SW 1271 (cell line): ENCODE measurements around the gene KISS1.

Source experiments
- DNase-seq, 2 experiments: peaks; one replicate each; lab custom pipeline; 2025; lab: John Stamatoyannopoulos, UW

The KISS1 gene

DNA sequence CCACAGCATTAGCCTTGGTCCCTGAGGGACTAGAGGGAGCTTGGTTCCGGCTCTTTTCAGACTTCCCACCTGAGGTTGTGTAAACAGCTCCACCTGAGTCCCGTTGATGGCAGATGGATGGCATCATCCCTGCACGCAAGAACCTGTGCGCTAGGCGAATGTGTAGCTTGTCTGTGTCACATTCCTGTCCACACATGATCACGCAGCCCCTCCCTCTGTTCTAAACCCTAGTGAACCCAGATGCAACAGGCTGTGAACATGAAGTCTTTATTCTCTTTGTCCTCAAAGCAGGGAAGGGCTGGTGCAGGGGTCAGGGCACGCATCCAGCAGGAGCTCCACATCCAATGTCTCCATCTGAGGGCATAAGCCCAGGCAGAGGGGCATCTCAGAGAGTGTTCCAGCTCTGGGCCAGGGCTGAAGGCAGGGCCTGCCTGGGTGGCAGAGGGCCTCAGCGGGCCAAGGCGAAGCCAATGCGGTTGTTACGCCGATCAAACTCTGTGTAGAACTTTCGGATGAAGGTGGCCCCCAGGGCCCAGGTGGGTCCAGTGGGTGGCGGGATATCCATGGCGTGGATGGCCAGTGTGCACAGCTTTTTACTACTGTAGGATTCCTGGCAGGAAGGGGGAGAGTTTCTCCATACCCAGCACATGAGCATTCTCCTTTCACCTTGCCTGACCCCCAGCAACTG, 41.6 kb downstream of the KISS1 start:
- no peak for DNase-seq

DNA sequence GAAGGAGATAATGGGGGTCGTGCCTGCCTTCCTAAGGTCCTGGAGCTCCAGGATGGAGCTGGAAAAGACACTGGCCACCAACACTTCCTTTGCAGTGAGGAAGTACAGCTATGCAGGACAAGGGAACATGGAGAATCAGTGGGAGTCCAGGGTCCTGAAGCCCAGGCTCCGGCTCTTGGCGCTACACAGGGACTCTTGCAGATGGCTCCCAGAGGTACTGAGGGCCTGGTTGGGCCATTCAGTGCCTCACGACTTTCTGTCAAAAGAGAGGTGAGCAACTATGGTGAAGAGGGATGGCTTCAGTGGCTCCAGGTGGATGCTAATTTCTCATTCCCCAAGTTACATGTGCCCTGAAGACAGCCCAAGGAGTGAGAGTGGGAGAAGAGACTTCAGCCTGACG, 42.6 kb downstream of the KISS1 start:
- no peak for DNase-seq

DNA sequence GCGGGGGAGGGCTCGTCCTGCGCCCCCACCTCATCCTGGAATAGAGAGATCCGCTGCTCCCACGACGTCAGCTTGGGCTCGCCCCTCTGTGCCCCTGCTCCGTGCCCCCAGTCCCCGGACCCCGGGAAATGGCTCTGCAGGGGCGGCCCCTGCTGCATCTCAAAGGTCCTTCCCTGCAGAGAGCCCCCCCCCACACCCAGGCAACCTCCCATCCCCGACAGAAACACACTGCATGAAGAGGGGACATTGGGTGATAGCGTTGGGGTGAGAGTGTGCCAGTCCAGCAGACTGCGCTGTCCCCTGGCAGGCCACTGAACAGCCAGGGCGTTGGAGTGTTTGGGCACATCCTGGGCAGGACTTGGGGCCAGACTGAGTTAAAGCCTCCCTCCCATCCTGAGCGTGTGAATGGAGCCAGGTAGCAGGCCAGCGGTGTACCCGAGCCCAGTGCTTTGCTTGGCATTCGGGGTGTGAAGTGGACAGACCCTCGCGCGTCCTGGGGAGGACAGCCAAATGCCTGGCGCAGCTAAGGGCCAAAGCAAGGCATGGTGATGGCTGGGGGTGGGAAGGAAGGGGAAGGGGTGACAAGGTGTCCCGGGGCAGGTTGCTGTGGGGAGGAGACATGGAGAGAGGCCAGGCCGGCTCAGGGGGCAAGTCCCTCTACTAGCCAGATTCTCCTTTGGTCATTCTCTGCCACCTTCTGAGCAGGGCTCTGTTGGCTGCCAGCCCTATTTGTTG, 43.8 kb downstream of the KISS1 start:
- no peak for DNase-seq

DNA sequence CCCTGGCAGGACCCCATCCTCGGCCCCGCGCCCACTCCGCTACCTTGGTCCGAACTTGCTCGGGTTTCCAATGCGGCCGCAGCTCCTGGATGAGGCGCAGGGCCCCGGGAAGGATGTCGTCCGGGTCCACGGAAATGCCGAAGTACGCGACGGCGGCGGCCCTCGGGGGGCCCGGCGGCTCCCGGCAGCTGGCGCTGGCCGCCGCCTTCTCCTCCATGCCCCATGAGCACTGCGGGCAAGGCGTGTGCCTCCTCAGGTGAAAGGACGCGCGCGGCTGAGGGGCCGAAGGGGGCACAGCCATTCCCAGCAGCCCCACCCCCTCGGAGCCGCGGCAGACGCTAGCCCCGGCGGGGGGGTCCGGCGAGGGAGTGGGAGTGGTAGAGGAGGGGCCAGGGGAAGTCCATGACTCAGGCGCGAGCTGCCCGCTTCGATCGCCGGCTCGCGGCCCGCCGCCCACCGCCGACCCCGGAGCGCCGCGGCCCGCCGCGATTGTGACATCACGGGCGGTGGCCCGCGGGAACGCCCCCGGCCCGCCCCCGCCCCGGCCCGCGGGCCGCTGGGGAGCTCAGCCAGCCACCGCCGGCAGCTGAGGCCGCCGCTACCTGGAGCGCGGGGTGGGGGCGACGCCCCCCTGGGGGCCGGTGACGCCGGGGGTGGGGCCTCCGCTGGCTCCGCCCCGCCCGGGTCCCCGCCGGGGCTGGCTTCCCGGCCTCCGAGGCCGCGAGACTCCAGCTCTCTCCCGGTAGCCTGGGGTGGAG, 44.6 kb downstream of the KISS1 start, which contains the start of gene ETNK2:
TSS of gene ETNK2 (minus strand) at position 493 of the 758 bp plus-strand sequence. CDS start at position 301, 192 bp downstream.
- peak in 1 of 2 experiments; percentile 37 for DNase-seq

DNA sequence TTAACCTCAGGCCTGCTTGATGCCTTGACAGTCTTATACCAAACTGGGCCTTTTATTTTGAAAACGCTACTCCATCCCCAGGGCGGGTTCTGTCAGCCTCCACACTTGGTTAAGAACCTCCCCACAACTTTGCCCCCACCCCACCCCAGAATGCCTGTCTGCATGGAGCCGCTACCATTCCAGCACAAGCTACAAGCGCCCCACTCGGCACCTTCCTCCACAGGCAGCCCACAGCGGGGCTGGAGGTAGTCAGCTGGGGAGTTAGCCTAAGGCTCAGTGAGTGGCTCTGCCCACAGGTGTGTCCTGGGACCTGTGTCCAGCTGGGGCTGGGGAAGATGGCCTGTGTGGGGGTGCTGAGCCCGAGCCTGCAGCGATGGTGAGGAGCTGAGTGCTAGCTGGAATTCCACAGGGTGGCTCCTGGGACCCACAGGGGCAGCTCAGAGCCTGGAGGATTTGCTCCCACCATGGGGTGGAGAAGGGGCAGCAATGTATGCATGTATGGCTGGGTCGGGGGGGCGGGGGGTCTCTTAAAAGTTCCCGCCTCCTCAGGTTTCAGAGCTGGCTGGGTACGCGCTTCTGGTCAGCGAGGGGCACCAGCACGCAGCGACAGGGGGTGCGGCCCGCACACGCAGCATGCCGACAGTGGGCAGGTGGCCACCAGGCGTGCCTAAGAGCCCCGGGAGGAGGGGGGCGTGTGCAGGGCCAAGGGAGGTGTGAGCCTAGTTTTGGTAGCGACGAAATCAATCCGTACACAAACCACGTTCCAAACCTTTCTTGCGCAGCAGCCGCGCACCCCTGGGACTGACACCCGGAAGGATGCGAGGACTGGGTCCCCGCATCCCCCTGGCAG, 45.4 kb downstream of the KISS1 start:
- no peak for DNase-seq

DNA sequence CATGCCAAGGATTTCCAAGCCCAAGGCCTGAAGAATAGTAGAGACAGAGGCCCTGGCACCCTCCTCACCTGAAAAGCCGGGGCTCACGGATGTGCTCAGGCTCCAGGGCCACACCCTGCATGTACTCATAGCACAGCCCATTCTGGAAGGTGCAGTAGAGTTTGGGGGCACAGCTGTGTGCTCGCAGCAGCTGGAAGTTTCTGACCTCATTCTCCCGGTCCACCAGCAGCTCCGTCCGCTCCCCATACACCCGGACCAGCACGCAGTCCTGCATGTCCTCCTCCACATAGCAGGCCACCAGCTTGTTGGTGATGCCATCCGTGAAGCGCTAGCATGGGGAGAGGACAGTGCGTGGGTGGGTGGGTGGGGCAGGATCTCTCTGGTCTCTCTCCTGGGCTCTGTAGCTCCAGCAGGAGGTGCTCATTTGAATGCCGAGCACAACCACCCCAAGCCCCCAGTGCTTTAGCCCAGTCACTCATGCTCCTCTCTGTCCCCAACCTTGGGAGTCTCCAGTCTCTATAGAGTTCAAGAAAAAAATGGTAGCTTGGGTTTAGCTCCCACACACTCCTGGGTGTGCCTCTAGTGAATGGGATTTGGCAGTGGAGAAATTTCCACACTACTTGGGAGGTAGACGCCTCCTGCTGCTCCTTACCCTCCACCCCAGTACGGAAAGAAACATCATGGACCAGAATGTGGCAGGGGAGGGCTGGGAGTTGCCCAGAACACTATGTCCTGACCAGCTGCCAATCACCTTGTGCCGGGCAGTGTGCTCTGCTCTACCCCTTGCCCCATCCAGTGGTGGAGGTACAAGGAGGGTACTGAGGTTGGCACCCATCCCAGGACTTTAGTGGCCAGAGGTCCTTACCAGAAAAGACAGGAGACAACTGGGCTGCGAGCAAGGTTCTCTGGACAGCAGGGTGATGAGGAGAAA, 46.4 kb downstream of the KISS1 start:
- DNase-seq = no peak

DNA sequence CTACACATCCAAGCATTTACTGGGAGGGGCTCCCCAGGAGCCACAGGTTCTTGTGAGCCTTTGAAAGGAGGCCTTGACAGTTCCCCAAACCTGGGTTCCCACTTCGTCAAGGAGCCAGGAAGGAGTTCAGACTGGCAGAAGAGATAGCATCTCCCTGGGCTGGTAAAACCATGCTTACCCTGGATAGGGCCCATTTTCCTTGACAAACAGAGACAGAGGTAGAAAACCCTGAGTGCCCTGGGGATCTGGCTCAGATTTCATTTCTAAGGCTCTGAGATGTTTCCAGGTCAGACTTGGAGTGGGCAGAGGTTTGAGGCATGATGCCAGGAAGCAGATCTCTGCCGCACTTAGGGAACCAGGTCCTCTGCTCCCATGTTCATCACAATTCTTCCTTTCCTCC, 47.2 kb downstream of the KISS1 start:
- DNase-seq = no peak

DNA sequence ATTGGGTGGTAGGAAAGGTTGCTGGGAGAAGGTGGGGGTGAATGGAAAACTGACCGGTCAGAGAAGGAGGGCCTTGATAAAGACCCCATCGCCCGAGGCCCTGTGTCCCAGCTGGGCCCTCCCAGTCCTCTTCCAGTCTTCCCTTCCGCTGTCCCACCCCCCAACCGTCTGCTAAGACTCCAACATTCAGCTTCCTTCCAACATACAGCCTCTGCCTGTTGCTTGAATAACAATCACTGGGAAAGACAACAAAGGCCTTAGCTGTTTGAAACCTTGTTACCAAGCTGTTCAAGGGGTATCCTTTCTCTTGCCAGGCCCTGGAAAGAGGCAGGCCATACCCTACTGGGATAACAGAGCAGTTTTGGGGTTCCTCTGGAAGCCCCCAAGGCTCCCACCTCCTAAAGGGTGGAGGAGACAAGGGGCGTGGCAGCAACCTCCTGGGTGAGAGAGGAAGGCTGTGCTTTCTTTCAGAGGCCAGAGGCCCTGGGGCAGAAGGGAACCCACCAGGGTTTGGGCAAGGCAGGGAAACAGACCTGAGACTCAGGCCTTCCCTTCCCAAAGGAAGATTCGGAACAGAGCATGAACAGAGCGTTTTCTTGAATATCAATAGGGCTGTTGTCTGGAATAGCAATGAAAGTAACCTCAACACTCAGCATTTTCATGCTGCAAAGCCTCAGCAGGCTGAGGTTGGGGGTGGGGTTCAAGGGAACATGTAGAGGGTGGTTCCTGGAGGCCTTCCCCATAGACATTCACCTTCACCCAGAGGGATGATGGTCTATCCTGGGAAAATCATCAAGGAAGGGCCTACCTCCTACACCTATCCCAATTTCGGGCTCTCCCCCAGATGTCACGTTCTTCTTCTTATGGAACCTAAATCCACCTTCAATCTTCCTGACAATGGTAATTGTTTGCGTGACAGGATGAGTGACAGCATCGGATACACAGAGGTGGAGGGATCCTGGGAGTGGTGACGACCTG, 48.6 kb downstream of the KISS1 start:
- DNase-seq = no peak

DNA sequence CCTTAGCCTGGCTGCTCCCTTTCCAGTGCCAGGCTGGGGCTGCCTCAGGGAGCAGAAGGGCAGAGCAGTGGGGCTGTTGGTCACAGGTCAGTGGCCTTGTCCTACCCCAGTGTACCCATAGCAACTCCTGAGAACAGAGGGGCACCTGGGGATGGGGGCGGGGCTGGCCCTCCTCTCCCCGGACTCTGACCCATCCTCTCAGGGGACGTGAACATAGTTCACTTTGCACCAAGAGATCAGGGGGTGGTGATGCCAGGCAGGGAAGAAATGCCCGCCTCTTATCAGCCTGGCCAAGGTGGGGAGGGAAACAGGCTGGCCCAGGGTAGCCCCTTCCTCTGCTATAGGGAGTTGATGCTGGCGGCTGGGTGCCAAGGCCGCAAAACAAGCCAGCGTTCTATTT, 49.3 kb downstream of the KISS1 start:
- DNase-seq = no peak

DNA sequence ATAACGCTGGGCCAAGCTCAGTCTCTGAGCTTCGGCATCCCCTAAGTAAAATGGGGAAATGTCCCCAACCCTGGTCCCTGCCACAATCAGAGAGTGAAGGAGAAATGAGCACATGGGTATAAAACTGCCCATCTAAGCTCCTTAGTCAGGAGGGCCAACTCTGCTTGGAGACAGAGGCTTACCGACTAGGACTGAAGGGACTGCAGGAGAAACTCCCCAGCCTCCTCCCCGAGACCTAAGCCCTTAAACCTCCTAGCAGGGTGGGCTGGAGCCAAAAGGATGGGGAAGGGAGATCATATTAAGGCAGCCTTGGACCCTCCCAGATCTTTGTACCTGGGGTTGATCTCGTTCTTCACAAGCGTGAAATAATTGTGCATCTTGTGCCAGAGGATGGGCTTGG, 50.0 kb downstream of the KISS1 start:
- no peak for DNase-seq

DNA sequence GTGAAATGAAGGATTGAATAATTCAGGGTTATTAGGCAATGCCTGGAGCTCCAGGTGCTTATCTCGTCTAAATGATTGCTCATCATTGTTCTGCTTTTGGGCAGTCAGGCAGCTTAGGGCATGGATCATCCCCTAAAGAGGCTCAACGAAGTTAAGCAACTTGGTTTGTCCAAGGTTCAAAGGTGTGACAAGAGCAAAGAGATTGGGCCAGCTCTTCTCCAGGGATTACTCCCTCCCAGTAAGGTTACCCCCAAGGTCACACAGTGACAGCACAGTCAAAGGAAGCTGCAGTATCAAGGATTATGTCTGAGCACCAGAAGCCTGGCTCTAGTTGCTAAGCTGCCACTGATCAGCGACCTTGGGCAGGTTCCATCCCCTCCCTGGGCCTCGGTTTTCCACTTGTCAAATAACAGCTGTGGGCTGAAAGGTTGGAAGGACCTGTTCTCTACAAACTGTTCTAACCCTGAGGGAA, 51.2 kb downstream of the KISS1 start:
- DNase-seq = no peak

DNA sequence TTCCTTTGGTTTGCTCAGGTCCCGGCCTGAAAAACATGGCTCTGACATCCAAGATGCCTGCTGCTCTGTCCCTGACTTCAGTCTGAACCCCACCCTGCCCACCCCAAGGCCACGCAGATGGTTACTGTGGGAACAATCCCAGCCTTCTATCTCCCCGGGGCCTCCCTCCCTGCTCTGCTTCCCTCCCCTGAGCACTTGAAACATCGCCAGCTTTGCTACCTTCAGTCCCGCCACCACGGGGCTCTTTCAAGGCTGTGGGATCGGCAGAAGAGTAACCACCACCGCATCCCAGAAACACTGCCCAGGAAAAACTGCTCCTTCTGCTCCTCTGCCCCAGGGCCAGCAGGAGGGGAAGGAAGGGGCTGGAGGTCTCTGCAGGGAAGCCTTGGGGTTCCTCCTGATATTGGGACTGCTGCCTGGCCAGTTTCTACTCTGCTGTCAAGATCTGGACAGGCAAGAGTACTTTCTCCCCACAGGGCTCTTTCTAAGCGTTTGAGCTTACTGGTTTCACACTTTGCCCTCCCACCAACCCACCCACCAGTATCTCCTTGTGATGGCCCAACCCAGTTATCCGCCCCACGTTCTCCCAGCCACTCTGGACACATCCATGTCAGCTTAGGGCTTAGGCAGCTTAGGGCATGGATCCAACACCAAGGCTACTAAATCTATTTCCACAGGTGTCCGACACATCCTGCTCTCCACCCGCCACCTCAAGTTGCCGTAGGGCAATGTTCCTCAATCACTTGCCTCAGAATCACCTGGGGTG, 52.8 kb downstream of the KISS1 start:
- no peak for DNase-seq

DNA sequence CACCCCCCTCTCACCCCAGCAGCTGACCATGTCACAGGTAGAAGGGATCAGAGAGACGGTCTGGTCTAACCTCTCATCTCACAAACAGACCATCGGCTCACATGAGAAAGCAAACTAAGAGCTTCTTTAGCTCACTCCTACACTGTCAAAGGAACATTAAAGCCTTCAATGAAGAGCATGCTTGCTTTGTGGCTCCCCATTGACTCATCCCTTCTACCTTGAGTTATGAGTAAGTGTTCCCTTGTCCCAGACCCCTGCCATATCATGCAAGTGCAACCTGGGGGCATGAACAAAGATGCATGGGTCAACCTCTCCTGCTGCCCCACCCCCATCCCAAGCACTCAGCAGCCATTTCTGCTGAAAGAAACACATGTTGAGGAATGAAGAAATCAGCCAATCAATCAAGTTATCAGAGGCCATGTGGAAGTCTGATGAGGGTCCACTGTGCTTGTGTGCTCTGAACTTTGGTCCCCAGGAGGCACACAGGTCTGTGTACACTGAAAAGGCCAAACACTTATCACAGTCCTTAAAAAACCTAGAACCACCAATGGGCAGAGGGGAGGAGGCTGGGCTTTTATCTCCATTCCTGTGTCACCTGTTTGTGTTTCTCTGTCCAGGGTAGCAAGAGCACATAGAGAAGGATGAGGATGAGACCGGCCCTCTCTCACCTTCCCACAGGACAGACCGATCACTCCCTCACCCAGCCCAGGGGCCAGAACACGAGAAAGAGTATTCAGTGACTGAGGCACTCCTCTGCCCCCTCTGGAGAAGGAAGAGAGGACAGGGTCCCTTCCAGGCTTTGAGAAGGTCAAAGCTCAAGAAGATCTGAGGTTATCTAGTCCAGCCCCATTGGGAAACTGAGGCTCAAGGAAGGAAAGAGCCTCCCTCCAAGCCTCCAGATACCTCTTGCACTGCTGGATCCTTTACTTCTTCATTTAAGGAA, 54.0 kb downstream of the KISS1 start:
- no peak for DNase-seq

DNA sequence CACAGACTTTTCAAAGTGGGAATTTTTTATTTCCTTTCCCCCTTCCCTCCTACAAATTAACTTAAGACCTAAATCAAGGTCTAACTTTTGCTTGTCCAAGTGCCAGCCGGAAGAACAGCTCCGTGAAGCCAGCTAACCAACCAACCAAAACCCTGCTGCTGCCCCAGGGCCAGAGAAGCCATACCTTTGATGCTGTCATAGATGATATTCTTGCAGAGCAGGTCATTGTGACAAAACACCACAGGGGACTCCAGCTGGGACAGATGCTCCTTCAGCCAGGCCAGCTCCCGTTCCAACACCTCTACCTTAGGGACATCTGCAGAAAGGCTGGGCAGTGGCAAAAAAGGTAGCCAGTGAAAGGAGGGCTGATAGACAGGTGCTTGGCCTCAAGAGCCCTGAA, 55.2 kb downstream of the KISS1 start:
- no peak for DNase-seq
